NCI-H128 (cell line): ENCODE data around the gene ING5.

Source experiments
- DNase-seq: peaks from one replicate; lab custom pipeline; 2025; ENCODE audit not compliant: unreplicated experiment; lab: John Stamatoyannopoulos, UW

Gene ING5

GRCh38 chr2:241672243-241673188, 29.3 kb upstream of the ING5 start:
- no peak for DNase-seq

- DNase-seq, result no peak
These were observed 28.6 kb upstream of the ING5 start for GRCh38 chr2:241673189-241673663.

GRCh38 chr2:241673797-241674725, 27.8 kb upstream of the ING5 start:
- no peak for DNase-seq

- no peak for DNase-seq
These were observed 26.0 kb upstream of the ING5 start for GRCh38 chr2:241675885-241676284.

- no peak for DNase-seq
These were observed 25.2 kb upstream of the ING5 start for GRCh38 chr2:241676665-241677064.

GRCh38 chr2:241677392-241677791, 24.4 kb upstream of the ING5 start:
- DNase-seq, result no peak

- DNase-seq, result no peak
These were observed 23.5 kb upstream of the ING5 start for GRCh38 chr2:241678307-241678706.

GRCh38 chr2:241678784-241679540, 22.9 kb upstream of the ING5 start:
- no peak for DNase-seq

GRCh38 chr2:241680044-241680443, 21.8 kb upstream of the ING5 start:
- no peak for DNase-seq

GRCh38 chr2:241680827-241681599, 20.8 kb upstream of the ING5 start:
- DNase-seq, result no peak

- DNase-seq, result no peak
These were observed 15.6 kb upstream of the ING5 start for GRCh38 chr2:241686324-241686649.

- peak; percentile 86 for DNase-seq
These were observed 15.0 kb upstream of the ING5 start, which contains the start of gene DTYMK for GRCh38 chr2:241686650-241687425. Gene DTYMK, minus strand, starts transcription at chr2:241686815. Its CDS starts 32 bp downstream, at chr2:241686783.

- DNase-seq, result no peak
These were observed 12.5 kb upstream of the ING5 start for GRCh38 chr2:241689306-241689705.

- DNase-seq, result no peak
These were observed 11.6 kb upstream of the ING5 start for GRCh38 chr2:241690202-241690717.

GRCh38 chr2:241692448-241692847, 9.4 kb upstream of the ING5 start:
- DNase-seq, result no peak

GRCh38 chr2:241695651-241696050, 6.2 kb upstream of the ING5 start:
- no peak for DNase-seq

GRCh38 chr2:241701149-241701398, 765 bp upstream of the ING5 start:
- peak; percentile 62 for DNase-seq

GRCh38 chr2:241702155-241703031, 554 bp downstream of the ING5 start:
- peak; percentile 37 for DNase-seq
